H9 (cell line): ENCODE data around the gene RASA3. TPM values are rescaled to one million over a fixed set of nuclear protein-coding genes. Genes with fewer than 3 reads are reported as not detected.
"Not testable (repeated sequence)": the region's sequence is repeated elsewhere in the genome, so short reads cannot be mapped to it uniquely, and the experiment has no call there.

Source experiments
- DNase-seq: peaks from one replicate; pipeline ENCODE4 v3.0.0-alpha.2; 2017
- H2AFZ ChIP-seq: one replicate; pipeline ENCODE4 v1.6.1; 2013; ENCODE audit warnings: mild to moderate bottlenecking, low read length, control low read depth, moderate library complexity
- H2AK5ac ChIP-seq: 2 replicates; pipeline ENCODE4 v1.6.1; 2013; ENCODE audit warnings: low read length, control low read depth, mixed read lengths; ENCODE audit not compliant: insufficient read length
- H2BK120ac ChIP-seq: one replicate; pipeline ENCODE4 v1.6.1; 2013; ENCODE audit warnings: low read depth, mild to moderate bottlenecking, low read length, control low read depth, inconsistent platforms; ENCODE audit not compliant: poor library complexity, severe bottlenecking
- H2BK12ac ChIP-seq: 2 replicates; pipeline ENCODE4 v1.6.1; 2013; ENCODE audit warnings: low read length, control low read depth, mixed read lengths, low read depth; ENCODE audit not compliant: insufficient read length
- H2BK15ac ChIP-seq: 2 replicates; pipeline ENCODE4 v1.6.1; 2013; ENCODE audit warnings: low read depth, low read length, control low read depth
- H2BK20ac ChIP-seq: one replicate; pipeline ENCODE4 v1.6.1; 2013; ENCODE audit warnings: low read depth, mild to moderate bottlenecking, low read length, control low read depth, inconsistent platforms; ENCODE audit not compliant: poor library complexity, severe bottlenecking
- H2BK5ac ChIP-seq: 2 replicates; pipeline ENCODE4 v1.6.1; 2013; ENCODE audit warnings: low read length, control low read depth, mixed read lengths; ENCODE audit not compliant: insufficient read length
- H3K14ac ChIP-seq: 2 replicates; pipeline ENCODE4 v1.6.1; 2013; ENCODE audit warnings: low read length, control low read depth; ENCODE audit not compliant: insufficient read depth
- H3K18ac ChIP-seq: 2 replicates; pipeline ENCODE4 v1.6.1; 2013; ENCODE audit warnings: low read depth, mild to moderate bottlenecking, mixed read lengths, low read length, control low read depth; ENCODE audit not compliant: insufficient read length
- H3K23ac ChIP-seq: 2 replicates; pipeline ENCODE4 v1.6.1; 2013; ENCODE audit warnings: low read length, control low read depth, mixed read lengths, low read depth; ENCODE audit not compliant: insufficient read length
- H3K23me2 ChIP-seq: 2 replicates; pipeline ENCODE4 v1.6.1; 2013; ENCODE audit warnings: low read depth, mild to moderate bottlenecking, mixed read lengths, low read length, control low read depth; ENCODE audit not compliant: insufficient read length, poor library complexity, severe bottlenecking
- H3K27ac ChIP-seq: 2 replicates; pipeline ENCODE4 v1.5.1; 2013; ENCODE audit warnings: low read length, control low read depth, mixed read lengths, low read depth; ENCODE audit not compliant: insufficient read length
- H3K27me3 ChIP-seq: 2 replicates; pipeline ENCODE4 v1.6.1; 2013; ENCODE audit warnings: low read length, control low read depth, inconsistent platforms; ENCODE audit not compliant: insufficient read depth
- H3K4ac ChIP-seq: 2 replicates; pipeline ENCODE4 v1.6.1; 2013; ENCODE audit warnings: low read depth, mild to moderate bottlenecking, control low read depth, inconsistent platforms, low read length, moderate library complexity
- H3K4me1 ChIP-seq: 2 replicates; pipeline ENCODE4 v1.6.1; 2013; ENCODE audit warnings: low read length, control low read depth, inconsistent platforms; ENCODE audit not compliant: insufficient read depth
- H3K4me2 ChIP-seq: 2 replicates; pipeline ENCODE4 v1.6.1; 2013; ENCODE audit warnings: low read length, control low read depth, mixed read lengths; ENCODE audit not compliant: insufficient read length, insufficient read depth
- H3K56ac ChIP-seq: 2 replicates; pipeline ENCODE4 v1.6.1; 2013; ENCODE audit warnings: low read depth, mild to moderate bottlenecking, mixed read lengths, low read length, control low read depth; ENCODE audit not compliant: insufficient read length
- H3K79me1 ChIP-seq: 2 replicates; pipeline ENCODE4 v1.6.1; 2013; ENCODE audit warnings: low read depth, mild to moderate bottlenecking, moderate library complexity, low read length, control low read depth, inconsistent platforms; ENCODE audit not compliant: insufficient read depth, poor library complexity, severe bottlenecking
- H3K79me2 ChIP-seq: 2 replicates; pipeline ENCODE4 v1.6.1; 2013; ENCODE audit warnings: low read length, control low read depth, inconsistent platforms; ENCODE audit not compliant: insufficient read depth
- H3K9ac ChIP-seq: 2 replicates; pipeline ENCODE4 v1.6.1; 2013; ENCODE audit warnings: low read length, control low read depth, mixed read lengths; ENCODE audit not compliant: insufficient read length; ENCODE audit errors: extremely low read depth
- H3K9me3 ChIP-seq: one replicate; pipeline ENCODE4 v1.6.1; 2013; ENCODE audit warnings: low read depth, low read length, inconsistent platforms; ENCODE audit not compliant: control insufficient read depth
- H3T11ph ChIP-seq: one replicate; pipeline ENCODE4 v1.6.1; 2013; ENCODE audit warnings: mild to moderate bottlenecking, low read length, control low read depth, inconsistent platforms
- H4K20me1 ChIP-seq: one replicate; pipeline ENCODE4 v1.6.1; 2013; ENCODE audit not compliant: control insufficient read depth, insufficient read length, insufficient read depth
- H4K5ac ChIP-seq: 2 replicates; pipeline ENCODE4 v1.6.1; 2013; ENCODE audit warnings: low read depth, mild to moderate bottlenecking, mixed read lengths, low read length, control low read depth; ENCODE audit not compliant: insufficient read length
- H4K8ac ChIP-seq: replicated peaks from 2 replicates; pipeline ENCODE4 v1.6.1; 2013; ENCODE audit warnings: low read length, control low read depth, mixed read lengths, low read depth; ENCODE audit not compliant: insufficient read length
- H4K91ac ChIP-seq: 2 replicates; pipeline ENCODE4 v1.6.1; 2013; ENCODE audit warnings: low read depth, mild to moderate bottlenecking, moderate library complexity, mixed read lengths, low read length, control low read depth; ENCODE audit not compliant: insufficient read length
- H3K27ac Mint-ChIP-seq, 3 experiments: 2 replicates in 2 of 3; 3 replicates in 1 of 3; pipeline ENCODE4 v1.8.0; 2020 to 2021; ENCODE audit warnings: mixed read lengths in 3 of 3, mild to moderate bottlenecking in 1 of 3, moderate library complexity in 1 of 3
- H3K27me3 Mint-ChIP-seq: 2 replicates; pipeline ENCODE4 v1.8.0; 2021; ENCODE audit warnings: low read depth, mild to moderate bottlenecking, moderate library complexity, mixed read lengths
- H3K36me3 Mint-ChIP-seq, 3 experiments: 2 replicates in 2 of 3; 3 replicates in 1 of 3; pipeline ENCODE4 v1.8.0; 2020 to 2021; ENCODE audit warnings: low read depth in 3 of 3, mixed read lengths in 3 of 3; ENCODE audit not compliant: insufficient read depth in 1 of 3
- H3K4me1 Mint-ChIP-seq, 2 experiments: 2 replicates each; pipeline ENCODE4 v1.8.0; 2020; ENCODE audit warnings: mixed read lengths in 2 of 2
- H3K4me3 Mint-ChIP-seq, 2 experiments: 2 replicates in 1 of 2; 3 replicates in 1 of 2; pipeline ENCODE4 v1.8.0; 2020 to 2021; ENCODE audit warnings: mild to moderate bottlenecking in 2 of 2, mixed read lengths in 2 of 2, moderate library complexity in 1 of 2
- H3K9me3 Mint-ChIP-seq, 2 experiments: 2 replicates in 1 of 2; 3 replicates in 1 of 2; pipeline ENCODE4 v1.8.0; 2020; ENCODE audit warnings: mild to moderate bottlenecking in 2 of 2, mixed read lengths in 2 of 2, moderate library complexity in 1 of 2
- CTCF ChIP-seq: fragments of 200-600 bp; sonication (generic); conservative IDR thresholded peaks from 3 replicates; pipeline ENCODE4 v1.8.0; 2021; ENCODE audit warnings: antibody characterized with exemption, mild to moderate bottlenecking
- WGBS: extraction: QIAGEN DNeasy Blood & Tissue Kit; methylation state at CpG from one replicate; pipeline ENCODE4 v1.1.7; 2013; ENCODE audit warnings: missing lambda C conversion rate, low lambda C conversion rate, mixed read lengths; ENCODE audit not compliant: insufficient read length; ENCODE audit errors: extremely low coverage; 5-methylcytosine and 5-hydroxymethylcytosine counted together
- total RNA-seq: library from RNA; stranded (reverse); gene quantifications from 2 replicates; pipeline ENCODE4 v1.2.1, GENCODE V29; 2021

Gene RASA3
- total RNA-seq, 1 experiment from 2014 or later = 12.3 TPM

GRCh38 chr13:114111577-114111976 lies 20.8 kb downstream of the RASA3 start:
- Histone ChIP-seq H4K20me1 (peaks cover 2% of the 10 kb centered on the region), H3K23ac (no peak overlapping the region), H3K18ac (no peak overlapping the region), H2BK5ac (no peak overlapping the region), H2AFZ (no peak overlapping the region), H3K79me1 (no peaks in the 10 kb centered on the region), H3K4me2 (no peak overlapping the region), H3T11ph (no peak overlapping the region), H2BK20ac (no peak overlapping the region), H3K56ac (no peak overlapping the region), H4K91ac (no peak overlapping the region), H3K14ac (no peak overlapping the region), H2AK5ac (no peak overlapping the region), H4K5ac (no peak overlapping the region), H2BK15ac (no peak overlapping the region), H3K79me2 (peaks cover 3% of the 10 kb centered on the region; the same call in 1 of the 2 replicates), H3K27ac (no peak overlapping the region), H3K27me3 (no peaks in the 10 kb centered on the region), H2BK12ac (no peak overlapping the region), H3K9ac (no peak overlapping the region), H2BK120ac (no peak overlapping the region), H3K23me2 (peaks cover 3% of the 10 kb centered on the region), H3K4ac (no peak overlapping the region), H4K8ac (no peak overlapping the region), H3K9me3 (no peaks in the 10 kb centered on the region), H3K4me1 (no peaks in the 10 kb centered on the region; the same call in 1 of the 2 replicates)
- no peak for TF ChIP-seq CTCF
- Mint-ChIP-seq H3K27ac (peak overlapping the region in 2 of 3 experiments; percentile 61 to 70; a peak in 2 of 7 replicates), H3K9me3 (no peaks in the 10 kb centered on the region; a peak in 1 of 5 replicates), H3K4me1 (peaks cover 50 to 59% of the 10 kb centered on the region in 2 experiments), H3K4me3 (peak overlapping the region in 1 of 2 experiments; percentile 57; a peak in 2 of 5 replicates), H3K27me3 (no peaks in the 10 kb centered on the region), H3K36me3 (peaks cover 0 to 5% (median 3%) of the 10 kb centered on the region in 3 experiments; a peak in 4 of 7 replicates)
- no CpG with 5 or more reads among the region's 11 CpGs for WGBS
- no peak for DNase-seq

GRCh38 chr13:114110830-114111189 lies 21.6 kb downstream of the RASA3 start:
- not testable (repeated sequence) for H3K23me2 ChIP-seq, H3K27ac Mint-ChIP-seq, H3K27ac ChIP-seq, H3K36me3 Mint-ChIP-seq, H3K14ac ChIP-seq, H3K23ac ChIP-seq, H2AFZ ChIP-seq, H4K91ac ChIP-seq, H3K79me1 ChIP-seq, H3K9ac ChIP-seq, H3K9me3 Mint-ChIP-seq, H3K56ac ChIP-seq, H3K9me3 ChIP-seq, H3K27me3 ChIP-seq, H3K4ac ChIP-seq, H3K4me2 ChIP-seq, H3K4me3 Mint-ChIP-seq, H2BK20ac ChIP-seq, DNase-seq, H3T11ph ChIP-seq, H2BK5ac ChIP-seq, H3K27me3 Mint-ChIP-seq, H3K4me1 ChIP-seq, H2AK5ac ChIP-seq, H3K79me2 ChIP-seq, H2BK120ac ChIP-seq, H2BK15ac ChIP-seq, H2BK12ac ChIP-seq, H4K5ac ChIP-seq, H4K20me1 ChIP-seq, H3K18ac ChIP-seq
- peaks cover 49 to 59% of the 10 kb centered on the region in 2 experiments for H3K4me1 Mint-ChIP-seq
- peak overlapping the region; percentile 14 for H4K8ac ChIP-seq
- WGBS = no CpG with 5 or more reads among the region's 18 CpGs
